A673 (cell line): ENCODE results near the gene CELSR3.

Experiments
- CTCF ChIP-seq: fragments of 300-800, 200-600 bp; sonication (generic); conservative IDR thresholded peaks from 2 replicates; pipeline ENCODE4 v1.5.1; 2017; ENCODE audit warnings: low read depth, mild to moderate bottlenecking, antibody characterized with exemption, low read length, moderate library complexity, mixed read lengths
- EZH2 ChIP-seq: fragments of 200-600 bp; sonication (generic); IDR thresholded peaks from 2 replicates; pipeline ENCODE4 v1.6.1; 2017; ENCODE audit warnings: borderline replicate concordance, low read depth, mild to moderate bottlenecking, mixed read lengths, antibody characterized with exemption, low read length; ENCODE audit not compliant: poor library complexity, severe bottlenecking

DNA sequence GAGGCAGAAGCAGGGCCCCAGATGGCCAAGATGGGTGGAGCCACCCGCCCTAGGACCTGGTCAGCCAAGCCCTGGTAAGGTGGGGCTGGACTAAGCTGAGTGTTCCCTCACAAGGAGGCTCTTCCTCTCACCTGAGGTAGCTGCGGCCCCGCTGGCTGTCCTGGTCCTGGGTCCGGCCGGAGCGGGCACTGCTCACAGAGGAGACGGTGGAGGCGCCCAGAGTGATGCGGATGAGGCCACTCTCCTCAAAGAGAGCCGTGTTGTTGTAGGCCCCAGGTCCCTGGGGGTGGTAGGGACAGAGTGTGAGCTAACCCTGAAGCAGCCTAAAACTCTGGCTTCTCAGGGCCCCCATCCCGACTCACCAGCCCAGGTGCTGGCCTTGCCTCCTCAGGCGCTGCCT lies 20.1 kb downstream of the CELSR3 start:
- TF ChIP-seq CTCF (no peak), EZH2 (no peak)
